Kidney epithelial cell (primary cell): Measurements from ENCODE around the gene SH3RF2. TPM values are rescaled to one million over a fixed set of nuclear protein-coding genes. Genes with fewer than 3 reads are reported as not detected.

Experiments
- DNase-seq: peaks from one replicate; pipeline ENCODE4 v3.0.0-alpha.2; 2010; ENCODE audit warnings: low read depth
- H3K27me3 ChIP-seq: 2 replicates; pipeline ENCODE4 v1.6.0; 2011; ENCODE audit warnings: low read length; ENCODE audit not compliant: control insufficient read depth, insufficient read depth
- H3K36me3 ChIP-seq: 2 replicates; pipeline ENCODE4 v1.5.1; 2011; ENCODE audit warnings: low read length; ENCODE audit not compliant: control insufficient read depth, insufficient read depth
- H3K4me3 ChIP-seq: 2 replicates; pipeline ENCODE4 v1.5.1; 2011; ENCODE audit warnings: low read depth, mild to moderate bottlenecking, control low read depth, low read length
- CTCF ChIP-seq: IDR thresholded peaks from 2 replicates; pipeline ENCODE4 v1.5.1; 2011; ENCODE audit warnings: mild to moderate bottlenecking, moderate library complexity, low read length, control low read depth, inconsistent platforms; ENCODE audit not compliant: insufficient read depth, poor library complexity, severe bottlenecking
- total RNA-seq: library from RNA; depleted of rRNA; stranded (reverse); fragments of >200 nt; gene quantifications from 2 replicates; pipeline ENCODE4 v1.2.3, GENCODE V29; 2015

SH3RF2 gene
- total RNA-seq, 1 donor from 2014 or later, result 10.3 TPM

- TF ChIP-seq CTCF, result no peak
- no peaks in the 10 kb centered on the region for H3K36me3 ChIP-seq
- no peak overlapping the region for H3K4me3 ChIP-seq
- no peaks in the 10 kb centered on the region for H3K27me3 ChIP-seq
- no peak for DNase-seq
Observed at GRCh38 chr5:146001544-146002190, 65.3 kb downstream of the SH3RF2 start.

- Histone ChIP-seq H3K36me3 (no peaks in the 10 kb centered on the region), H3K27me3 (no peaks in the 10 kb centered on the region), H3K4me3 (no peak overlapping the region)
- no peak for DNase-seq
- no peak for TF ChIP-seq CTCF
Observed at GRCh38 chr5:146002491-146002890, 66.1 kb downstream of the SH3RF2 start.

GRCh38 chr5:146003852-146004251 is 67.5 kb downstream of the SH3RF2 start:
- DNase-seq, result no peak
- no peaks in the 10 kb centered on the region for H3K36me3 ChIP-seq
- no peaks in the 10 kb centered on the region for H3K27me3 ChIP-seq
- no peak overlapping the region for H3K4me3 ChIP-seq
- TF ChIP-seq CTCF, result no peak

- no peak for DNase-seq
- no peaks in the 10 kb centered on the region for H3K36me3 ChIP-seq
- H3K27me3 ChIP-seq, result no peaks in the 10 kb centered on the region
- no peak overlapping the region for H3K4me3 ChIP-seq
- no peak for TF ChIP-seq CTCF
Observed at GRCh38 chr5:146005264-146005663, 68.9 kb downstream of the SH3RF2 start.

GRCh38 chr5:146005723-146006122 is 69.3 kb downstream of the SH3RF2 start:
- TF ChIP-seq CTCF, result no peak
- Histone ChIP-seq H3K4me3 (no peak overlapping the region), H3K27me3 (no peaks in the 10 kb centered on the region), H3K36me3 (no peaks in the 10 kb centered on the region)
- DNase-seq, result no peak

- no peak for TF ChIP-seq CTCF
- no peak for DNase-seq
- Histone ChIP-seq H3K36me3 (no peaks in the 10 kb centered on the region), H3K4me3 (no peak overlapping the region), H3K27me3 (no peaks in the 10 kb centered on the region)
Observed at GRCh38 chr5:146006470-146007190, 70.3 kb downstream of the SH3RF2 start.
